ENCODE results near the gene RAX2. TPM values are rescaled to one million over a fixed set of nuclear protein-coding genes. Genes with fewer than 3 reads are reported as not detected.

The RAX2 gene
- total and polyA plus RNA-seq, 10 of the 15 experiments (the other 5 are each of a cell fraction or from before 2014, with no cell fraction given) = not detected

DNA sequence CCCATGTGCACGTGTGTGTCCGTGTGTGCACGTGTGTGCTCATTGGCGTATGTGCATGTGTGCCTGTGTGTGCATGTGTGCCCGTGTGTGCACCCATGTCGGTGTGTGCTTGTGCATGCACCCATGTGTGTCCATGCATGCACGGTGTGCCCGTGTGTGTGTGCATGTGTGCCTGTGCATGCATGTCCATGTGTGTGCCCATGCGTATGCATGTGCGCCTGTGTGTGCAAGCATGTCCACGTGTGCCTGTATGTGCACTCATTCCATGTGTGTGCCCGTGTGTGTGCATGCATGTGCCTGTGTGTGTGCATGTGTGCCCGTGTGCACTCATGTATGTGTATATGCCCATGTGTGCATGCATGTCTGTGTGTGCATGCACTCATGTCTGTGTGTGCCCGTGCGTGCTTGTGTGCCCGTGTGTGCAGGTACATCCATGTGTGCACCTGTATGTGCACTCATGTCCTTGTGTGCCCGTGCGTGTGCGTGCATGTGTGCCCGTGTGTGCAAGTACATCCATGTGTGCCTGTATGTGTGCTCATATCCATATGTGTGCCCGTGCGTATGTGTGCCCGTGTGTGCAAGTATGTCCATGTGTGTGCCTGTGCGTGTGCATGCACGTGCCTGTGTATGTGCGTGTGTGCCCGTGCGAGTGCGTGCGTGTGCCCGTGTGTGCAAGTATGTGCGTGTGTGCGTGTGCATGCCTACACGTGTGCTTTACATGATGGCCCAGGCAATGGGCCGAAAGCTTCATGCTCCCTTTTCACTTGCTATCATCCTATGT, 35.7 kb upstream of the RAX2 start (continued):
- TF ChIP-seq, protein P1, sequence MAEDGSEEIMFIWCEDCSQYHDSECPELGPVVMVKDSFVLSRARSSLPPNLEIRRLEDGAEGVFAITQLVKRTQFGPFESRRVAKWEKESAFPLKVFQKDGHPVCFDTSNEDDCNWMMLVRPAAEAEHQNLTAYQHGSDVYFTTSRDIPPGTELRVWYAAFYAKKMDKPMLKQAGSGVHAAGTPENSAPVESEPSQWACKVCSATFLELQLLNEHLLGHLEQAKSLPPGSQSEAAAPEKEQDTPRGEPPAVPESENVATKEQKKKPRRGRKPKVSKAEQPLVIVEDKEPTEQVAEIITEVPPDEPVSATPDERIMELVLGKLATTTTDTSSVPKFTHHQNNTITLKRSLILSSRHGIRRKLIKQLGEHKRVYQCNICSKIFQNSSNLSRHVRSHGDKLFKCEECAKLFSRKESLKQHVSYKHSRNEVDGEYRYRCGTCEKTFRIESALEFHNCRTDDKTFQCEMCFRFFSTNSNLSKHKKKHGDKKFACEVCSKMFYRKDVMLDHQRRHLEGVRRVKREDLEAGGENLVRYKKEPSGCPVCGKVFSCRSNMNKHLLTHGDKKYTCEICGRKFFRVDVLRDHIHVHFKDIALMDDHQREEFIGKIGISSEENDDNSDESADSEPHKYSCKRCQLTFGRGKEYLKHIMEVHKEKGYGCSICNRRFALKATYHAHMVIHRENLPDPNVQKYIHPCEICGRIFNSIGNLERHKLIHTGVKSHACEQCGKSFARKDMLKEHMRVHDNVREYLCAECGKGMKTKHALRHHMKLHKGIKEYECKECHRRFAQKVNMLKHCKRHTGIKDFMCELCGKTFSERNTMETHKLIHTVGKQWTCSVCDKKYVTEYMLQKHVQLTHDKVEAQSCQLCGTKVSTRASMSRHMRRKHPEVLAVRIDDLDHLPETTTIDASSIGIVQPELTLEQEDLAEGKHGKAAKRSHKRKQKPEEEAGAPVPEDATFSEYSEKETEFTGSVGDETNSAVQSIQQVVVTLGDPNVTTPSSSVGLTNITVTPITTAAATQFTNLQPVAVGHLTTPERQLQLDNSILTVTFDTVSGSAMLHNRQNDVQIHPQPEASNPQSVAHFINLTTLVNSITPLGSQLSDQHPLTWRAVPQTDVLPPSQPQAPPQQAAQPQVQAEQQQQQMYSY (CRISPR knock-in tag; IDR thresholded peaks at IDR 0.05) = no peak
- TF ChIP-seq TCF3 (IDR thresholded peaks at IDR 0.05; ENCODE audit: borderline replicate concordance, insufficient read depth, low read depth, low read length) = peak; percentile 73; the same call in 1 of the 2 replicates
- no peak for TF ChIP-seq EZH2 (IDR thresholded peaks at IDR 0.05; ENCODE audit: borderline replicate concordance, control insufficient read depth, low read depth, low read length)
- no peak for TF ChIP-seq SUPT20H (IDR thresholded peaks at IDR 0.05; ENCODE audit: borderline replicate concordance, control insufficient read depth, low read depth, low read length)

DNA sequence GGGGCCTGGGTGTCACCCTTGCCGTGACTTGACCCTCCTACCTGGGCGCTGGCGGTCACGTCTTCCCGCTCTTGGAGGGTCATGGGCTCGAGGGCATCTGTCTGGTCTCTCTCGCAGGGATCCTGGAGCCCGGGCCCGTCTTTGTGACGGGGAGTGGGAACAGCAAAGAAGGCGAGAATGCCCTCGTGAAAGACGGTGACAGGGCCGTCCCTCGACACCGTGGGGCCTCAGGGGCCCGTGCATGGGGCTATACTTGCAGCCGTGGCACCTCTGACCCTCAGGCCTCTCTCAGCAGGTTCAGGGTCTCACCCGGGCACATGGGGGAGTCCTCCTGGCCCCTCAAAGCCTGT, 35.1 kb upstream of the RAX2 start:
- Histone ChIP-seq H2AFZ (ENCODE audit: control insufficient read depth, low read depth, low read length) (no peak overlapping the region), H3K9me3 (replicated peaks; ENCODE audit: control insufficient read depth, insufficient read depth, low read length) (no peaks in the 10 kb centered on the region; the same call in 2 of the 3 replicates), H3K27me3 (replicated peaks in 1 of 2; ENCODE audit: control insufficient read depth in 2 of 2, insufficient read depth in 2 of 2, low read length in 1 of 2) (no peaks in the 10 kb centered on the region), H3K4me1 (ENCODE audit: control insufficient read depth, insufficient read depth, low read length) (peaks cover 11% of the 10 kb centered on the region), H3K79me2 (ENCODE audit: control insufficient read depth, insufficient read depth, low read length) (no peaks in the 10 kb centered on the region), H3K36me3 (ENCODE audit: control insufficient read depth in 2 of 2, insufficient read depth in 2 of 2, low read length in 1 of 2) (no peaks in the 10 kb centered on the region), H3K27ac (ENCODE audit: control insufficient read depth, insufficient read depth) (no peak overlapping the region), H3K9ac (ENCODE audit: control insufficient read depth, insufficient read depth, low read length) (no peak overlapping the region), H4K20me1 (ENCODE audit: control insufficient read depth, insufficient read depth) (no peaks in the 10 kb centered on the region), H3K4me2 (ENCODE audit: control insufficient read depth, insufficient read depth) (no peak overlapping the region), H3K4me3 (no peak overlapping the region)
- ChIA-PET CTCF (no interaction called here), SMC1A (ENCODE audit: uncharacterized antibody, unreplicated experiment) (no interaction called here), RAD21 (ENCODE audit: unreplicated experiment) (no interaction called here), POLR2A (no interaction called here)
- in situ Hi-C loops (cut with MboI) (no loop called here), intact Hi-C loops (cut with micrococcal nuclease; ENCODE audit: unreplicated experiment) (no loop called here)
- FAIRE-seq = no peak
- TF ChIP-seq ZNF217 (IDR thresholded peaks at IDR 0.05) = no peak
- TF ChIP-seq HDAC2 (IDR thresholded peaks at IDR 0.05) = no peak
- TF ChIP-seq NFYB (IDR thresholded peaks at IDR 0.05; ENCODE audit: insufficient read depth, low read depth, low read length) = no peak
- TF ChIP-seq ZNF207 (IDR thresholded peaks at IDR 0.05; ENCODE audit: borderline replicate concordance) = no peak
- TF ChIP-seq TCF7 (IDR thresholded peaks at IDR 0.05; ENCODE audit: borderline replicate concordance) = no peak
- TF ChIP-seq EGR1 (IDR thresholded peaks at IDR 0.05; ENCODE audit: borderline replicate concordance in 1 of 2, low read depth in 2 of 2, low read length in 2 of 2) = no peak
- no peak for TF ChIP-seq BMI1 (IDR thresholded peaks at IDR 0.05; ENCODE audit: borderline replicate concordance)
- no peak for TF ChIP-seq CBX5 (IDR thresholded peaks at IDR 0.05; ENCODE audit: low read depth)
- TF ChIP-seq NR2C1 (IDR thresholded peaks at IDR 0.05) = no peak
- TF ChIP-seq SMAD1 (IDR thresholded peaks at IDR 0.05; ENCODE audit: low read depth, partially characterized antibody) = no peak
- ATAC-seq = no peak
- no TSS peak for BruUV-seq (replicated peaks)
- DNase-seq (ENCODE audit: low read depth, low spot score) = no peak
- 3% methylated on average over 19 of the region's 19 CpGs for WGBS (ENCODE audit: insufficient coverage, insufficient replicate concordance, low lambda C conversion rate, missing lambda C conversion rate)
